Osteoblast (primary cell): Measurements from ENCODE around the gene UPF3A. TPM values are rescaled to one million over a fixed set of nuclear protein-coding genes. Genes with fewer than 3 reads are reported as not detected.
"Not testable (repeated sequence)": the region's sequence is repeated elsewhere in the genome, so short reads cannot be mapped to it uniquely, and the experiment has no call there.

ENCODE experiments used
- DNase-seq: peaks from one replicate; pipeline ENCODE4 v3.0.0; 2011; ENCODE audit warnings: low spot score, mixed read lengths; ENCODE audit not compliant: insufficient read length; ENCODE audit errors: missing footprints
- H2AFZ ChIP-seq: 2 replicates; pipeline ENCODE4 v1.6.0; 2011; ENCODE audit warnings: mild to moderate bottlenecking, low read length
- H3K27ac ChIP-seq: 2 replicates; pipeline ENCODE4 v1.5.1; 2011; ENCODE audit warnings: mild to moderate bottlenecking, low read depth, low read length, moderate library complexity
- H3K27me3 ChIP-seq: 2 replicates; pipeline ENCODE4 v1.6.0; 2012; ENCODE audit warnings: mild to moderate bottlenecking, control low read depth, inconsistent platforms, low read length, moderate library complexity; ENCODE audit not compliant: insufficient read depth
- H3K36me3 ChIP-seq: 2 replicates; pipeline ENCODE4 v1.5.1; 2011; ENCODE audit warnings: mild to moderate bottlenecking, low read length, control low read depth, moderate library complexity; ENCODE audit not compliant: insufficient read depth
- H3K4me1 ChIP-seq: 2 replicates; pipeline ENCODE4 v1.5.1; 2011; ENCODE audit warnings: mild to moderate bottlenecking, low read length, control low read depth, moderate library complexity; ENCODE audit not compliant: insufficient read depth
- H3K4me2 ChIP-seq: 2 replicates; pipeline ENCODE4 v1.6.0; 2011; ENCODE audit warnings: mild to moderate bottlenecking, low read length; ENCODE audit not compliant: insufficient read depth
- H3K4me3 ChIP-seq: fragments of 200-600 bp; sonication (generic); 3 replicates; pipeline ENCODE4 v1.5.1; 2012; ENCODE audit warnings: mild to moderate bottlenecking, low read length, inconsistent platforms; ENCODE audit not compliant: insufficient read depth
- H3K79me2 ChIP-seq: 2 replicates; pipeline ENCODE4 v1.6.0; 2012; ENCODE audit warnings: mild to moderate bottlenecking, low read length, control low read depth, inconsistent platforms; ENCODE audit not compliant: insufficient read depth
- H3K9me3 ChIP-seq: 2 replicates; pipeline ENCODE4 v1.5.1; 2011; ENCODE audit warnings: low read depth, low read length, control low read depth
- H4K20me1 ChIP-seq: 2 replicates; pipeline ENCODE4 v1.6.0; 2012; ENCODE audit warnings: mild to moderate bottlenecking, low read length, control low read depth; ENCODE audit not compliant: insufficient read depth
- total RNA-seq: library from RNA; depleted of rRNA; stranded (reverse); fragments of >200 nt; gene quantifications from 2 replicates; pipeline ENCODE4 v1.2.3, GENCODE V29; 2012
- TF ChIP-seq, protein P1 (sequence below): IDR thresholded peaks from 2 replicates; pipeline ENCODE4 v1.5.1; 2011; ENCODE audit warnings: mild to moderate bottlenecking, low read depth, low read length, moderate library complexity; ENCODE audit errors: extremely low read depth

UPF3A gene
- total RNA-seq, 1 donor: 25.0 TPM

GRCh38 chr13:114334305-114335053 is 53.1 kb downstream of the UPF3A start:
- Histone ChIP-seq H2AFZ (no peak overlapping the region), H3K27ac (no peak overlapping the region), H3K9me3 (no peaks in the 10 kb centered on the region), H3K4me1 (peaks cover 3% of the 10 kb centered on the region), H4K20me1 (no peaks in the 10 kb centered on the region), H3K27me3 (no peaks in the 10 kb centered on the region), H3K79me2 (no peaks in the 10 kb centered on the region), H3K4me3 (no peak overlapping the region), H3K36me3 (no peaks in the 10 kb centered on the region), H3K4me2 (peak overlapping the region; percentile 2)
- TF ChIP-seq, protein P1, sequence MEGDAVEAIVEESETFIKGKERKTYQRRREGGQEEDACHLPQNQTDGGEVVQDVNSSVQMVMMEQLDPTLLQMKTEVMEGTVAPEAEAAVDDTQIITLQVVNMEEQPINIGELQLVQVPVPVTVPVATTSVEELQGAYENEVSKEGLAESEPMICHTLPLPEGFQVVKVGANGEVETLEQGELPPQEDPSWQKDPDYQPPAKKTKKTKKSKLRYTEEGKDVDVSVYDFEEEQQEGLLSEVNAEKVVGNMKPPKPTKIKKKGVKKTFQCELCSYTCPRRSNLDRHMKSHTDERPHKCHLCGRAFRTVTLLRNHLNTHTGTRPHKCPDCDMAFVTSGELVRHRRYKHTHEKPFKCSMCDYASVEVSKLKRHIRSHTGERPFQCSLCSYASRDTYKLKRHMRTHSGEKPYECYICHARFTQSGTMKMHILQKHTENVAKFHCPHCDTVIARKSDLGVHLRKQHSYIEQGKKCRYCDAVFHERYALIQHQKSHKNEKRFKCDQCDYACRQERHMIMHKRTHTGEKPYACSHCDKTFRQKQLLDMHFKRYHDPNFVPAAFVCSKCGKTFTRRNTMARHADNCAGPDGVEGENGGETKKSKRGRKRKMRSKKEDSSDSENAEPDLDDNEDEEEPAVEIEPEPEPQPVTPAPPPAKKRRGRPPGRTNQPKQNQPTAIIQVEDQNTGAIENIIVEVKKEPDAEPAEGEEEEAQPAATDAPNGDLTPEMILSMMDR: no peak
- DNase-seq: no peak

- H3K36me3 ChIP-seq, H3K9me3 ChIP-seq, H3K27ac ChIP-seq, DNase-seq, H3K79me2 ChIP-seq, H3K4me3 ChIP-seq, H4K20me1 ChIP-seq, H2AFZ ChIP-seq, H3K4me2 ChIP-seq, H3K27me3 ChIP-seq, H3K4me1 ChIP-seq: not testable (repeated sequence)
These were observed 55.1 kb downstream of the UPF3A start for GRCh38 chr13:114336457-114336856.

- no peaks in the 10 kb centered on the region for H3K36me3 ChIP-seq
- H3K27ac ChIP-seq: no peak overlapping the region
- H3K4me3 ChIP-seq: no peak overlapping the region
- H3K9me3 ChIP-seq: no peaks in the 10 kb centered on the region
- no peaks in the 10 kb centered on the region for H3K27me3 ChIP-seq
- no peak for DNase-seq
- H4K20me1 ChIP-seq: no peaks in the 10 kb centered on the region
- TF ChIP-seq, protein P1: no peak
- peaks cover 6% of the 10 kb centered on the region for H3K4me1 ChIP-seq
- no peaks in the 10 kb centered on the region for H3K79me2 ChIP-seq
- H3K4me2 ChIP-seq: no peak overlapping the region
- no peak overlapping the region for H2AFZ ChIP-seq
These were observed 57.6 kb downstream of the UPF3A start for GRCh38 chr13:114338959-114339358.

DNA sequence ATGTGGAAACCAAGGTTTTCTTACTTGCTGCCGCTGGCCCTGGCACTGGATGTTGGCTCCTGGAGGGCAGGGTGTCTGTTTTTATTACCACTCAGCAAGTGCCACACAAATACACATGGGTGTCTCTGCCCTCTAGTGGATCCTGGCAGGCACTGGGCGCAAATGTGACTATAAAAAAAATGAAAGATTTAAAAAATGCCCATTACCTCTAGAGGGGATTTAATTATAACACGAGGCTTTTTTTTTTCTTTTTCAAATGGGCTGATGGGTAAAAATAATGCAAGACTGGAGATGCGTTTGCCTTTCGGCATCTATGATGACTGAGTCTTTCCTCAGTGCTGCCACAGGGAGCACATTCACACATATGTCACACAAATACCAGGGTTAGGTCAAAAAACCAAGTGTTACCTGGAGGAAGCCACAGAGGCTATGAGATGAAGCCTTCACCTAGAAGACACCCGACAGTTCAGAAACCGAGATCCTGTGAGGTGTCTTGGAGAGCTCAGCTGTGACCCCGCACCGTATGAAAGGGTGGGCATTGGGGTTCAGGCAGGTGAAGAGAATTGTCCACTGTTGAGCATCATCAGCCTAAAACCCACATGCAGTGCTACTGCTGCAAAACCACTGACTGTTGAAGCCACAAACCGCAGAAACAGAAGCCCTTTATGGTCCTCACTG is 58.6 kb downstream of the UPF3A start:
- TF ChIP-seq, protein P1: peak; percentile 85
- peaks cover 3% of the 10 kb centered on the region for H3K4me1 ChIP-seq
- H3K4me2 ChIP-seq: peak overlapping the region; percentile 62
- DNase-seq: peak; percentile 58
- no peak overlapping the region for H3K27ac ChIP-seq
- peak overlapping the region; percentile 49 for H2AFZ ChIP-seq
- H3K36me3 ChIP-seq: no peaks in the 10 kb centered on the region
- no peaks in the 10 kb centered on the region for H4K20me1 ChIP-seq
- H3K4me3 ChIP-seq: no peak overlapping the region
- H3K27me3 ChIP-seq: no peaks in the 10 kb centered on the region
- H3K79me2 ChIP-seq: no peaks in the 10 kb centered on the region
- no peaks in the 10 kb centered on the region for H3K9me3 ChIP-seq
